Natural killer cell treated with Interleukin-12 subunit alpha and Interleukin-12 subunit beta and Interleukin-15 and Interleukin-18, amount 100 ng/mL, for 72 hours (primary cell): Measurements from ENCODE around the gene KRT78. TPM values are rescaled to one million over a fixed set of nuclear protein-coding genes. Genes with fewer than 3 reads are reported as not detected.

Source experiments
- ATAC-seq, 2 donors: fragments of 150-1000 bp; cut with Tn5 transposase in 1 of 2; sonication (Bioruptor Pico), chemical (Tn5 transposase) in 1 of 2; 2 replicates each; pipeline ENCODE4 v1.10.0; 2021
- DNase-seq: peaks from one replicate; pipeline ENCODE4 v3.0.0; 2022; ENCODE audit warnings: low spot score
- H3K27ac Mint-ChIP-seq, 2 donors: 1 replicate in 1 of 2; 2 replicates in 1 of 2; pipeline ENCODE4 v1.8.0; 2022; ENCODE audit warnings: mixed read lengths in 2 of 2, mild to moderate bottlenecking in 1 of 2, moderate library complexity in 1 of 2
- H3K27me3 Mint-ChIP-seq, 2 donors: 1 replicate in 1 of 2; 2 replicates in 1 of 2; pipeline ENCODE4 v1.8.0; 2022; ENCODE audit warnings: mixed read lengths in 2 of 2
- H3K36me3 Mint-ChIP-seq: one replicate; pipeline ENCODE4 v1.8.0; 2022; ENCODE audit warnings: mixed read lengths
- H3K4me1 Mint-ChIP-seq, 2 donors: 1 replicate in 1 of 2; 2 replicates in 1 of 2; pipeline ENCODE4 v1.8.0; 2022; ENCODE audit warnings: low read depth in 2 of 2, mixed read lengths in 2 of 2, mild to moderate bottlenecking in 1 of 2
- H3K4me3 Mint-ChIP-seq: one replicate; pipeline ENCODE4 v1.8.0; 2022; ENCODE audit warnings: mixed read lengths
- H3K9me3 Mint-ChIP-seq: 2 replicates; pipeline ENCODE4 v1.8.0; 2022; ENCODE audit warnings: mixed read lengths
- total RNA-seq, 2 donors: library from RNA; stranded (reverse); gene quantifications; one replicate each; pipeline ENCODE4 v1.2.3, GENCODE V29; 2022

The KRT78 gene
- total RNA-seq, 2 donors from 2014 or later: not detected

- H3K4me1 Mint-ChIP-seq: peaks cover 0 to 23% of the 10 kb centered on the region in 2 donors
- ATAC-seq (no peak), DNase-seq (no peak)
- H3K27me3 Mint-ChIP-seq: peaks cover 34 to 36% of the 10 kb centered on the region in 2 donors
- H3K36me3 Mint-ChIP-seq: no peaks in the 10 kb centered on the region
- H3K9me3 Mint-ChIP-seq: no peaks in the 10 kb centered on the region
- H3K4me3 Mint-ChIP-seq: no peak overlapping the region
- no peak overlapping the region for H3K27ac Mint-ChIP-seq
Measured at GRCh38 chr12:52792185-52793029, 56.4 kb downstream of the KRT78 start.

GRCh38 chr12:52791271-52792184 is 57.3 kb downstream of the KRT78 start:
- no peak overlapping the region for H3K27ac Mint-ChIP-seq
- H3K4me3 Mint-ChIP-seq: no peak overlapping the region
- H3K9me3 Mint-ChIP-seq: no peaks in the 10 kb centered on the region
- ATAC-seq (no peak), DNase-seq (no peak)
- H3K36me3 Mint-ChIP-seq: no peaks in the 10 kb centered on the region
- H3K27me3 Mint-ChIP-seq: peaks cover 34 to 36% of the 10 kb centered on the region in 2 donors
- peaks cover 0 to 23% of the 10 kb centered on the region in 2 donors for H3K4me1 Mint-ChIP-seq

GRCh38 chr12:52790427-52791270 is 58.1 kb downstream of the KRT78 start:
- no peak overlapping the region for H3K27ac Mint-ChIP-seq
- DNase-seq (no peak), ATAC-seq (no peak)
- no peak overlapping the region for H3K4me3 Mint-ChIP-seq
- no peaks in the 10 kb centered on the region for H3K36me3 Mint-ChIP-seq
- H3K9me3 Mint-ChIP-seq: no peaks in the 10 kb centered on the region
- peaks cover 0 to 23% of the 10 kb centered on the region in 2 donors for H3K4me1 Mint-ChIP-seq
- H3K27me3 Mint-ChIP-seq: peaks cover 36 to 37% of the 10 kb centered on the region in 2 donors

- Mint-ChIP-seq H3K27ac (no peak overlapping the region), H3K36me3 (no peaks in the 10 kb centered on the region), H3K9me3 (no peaks in the 10 kb centered on the region), H3K4me1 (peaks cover 0 to 23% of the 10 kb centered on the region in 2 donors), H3K4me3 (no peak overlapping the region), H3K27me3 (peaks cover 42 to 45% of the 10 kb centered on the region in 2 donors)
- DNase-seq (no peak), ATAC-seq (peak in 1 of 2 donors; percentile 35)
Measured at GRCh38 chr12:52789637-52790426, 59.0 kb downstream of the KRT78 start.

- Mint-ChIP-seq H3K27ac (no peak overlapping the region), H3K9me3 (no peaks in the 10 kb centered on the region), H3K27me3 (peaks cover 40 to 51% of the 10 kb centered on the region in 2 donors), H3K36me3 (no peaks in the 10 kb centered on the region), H3K4me1 (peaks cover 0 to 23% of the 10 kb centered on the region in 2 donors), H3K4me3 (no peak overlapping the region)
- ATAC-seq (no peak), DNase-seq (no peak)
Measured at GRCh38 chr12:52788876-52789636, 59.7 kb downstream of the KRT78 start.

GRCh38 chr12:52788192-52788875 is 60.5 kb downstream of the KRT78 start:
- H3K27me3 Mint-ChIP-seq: peaks cover 43 to 58% of the 10 kb centered on the region in 2 donors
- H3K27ac Mint-ChIP-seq: no peak overlapping the region

More at GRCh38 chr12:52788192-52788875, 60.5 kb downstream of the KRT78 start:
- Mint-ChIP-seq H3K4me3 (no peak overlapping the region), H3K4me1 (peaks cover 3 to 23% of the 10 kb centered on the region in 2 donors), H3K36me3 (no peaks in the 10 kb centered on the region), H3K9me3 (no peaks in the 10 kb centered on the region)
- DNase-seq (no peak), ATAC-seq (no peak)

Other genes starting within 250 kb of the KRT78 start
- gene KRT72, start 247.5 kb downstream of the KRT78 start, total RNA-seq: under 1 TPM in 1 of 2 donors, not detected in 1; 0.43 TPM
- under 1 TPM in 1 of 2 donors, not detected in 1; 0.52 TPM for gene KRT73, start 230.4 kb downstream of the KRT78 start, total RNA-seq
- not detected for gene KRT2, start 196.8 kb downstream of the KRT78 start, total RNA-seq
- gene KRT1, start 168.6 kb downstream of the KRT78 start, total RNA-seq: not detected
- not detected for gene KRT77, start 145.5 kb downstream of the KRT78 start, total RNA-seq
- gene KRT76, start 71.6 kb downstream of the KRT78 start, total RNA-seq: not detected
- gene KRT3, start 52.9 kb downstream of the KRT78 start, total RNA-seq: not detected
- gene KRT4, start 34.9 kb downstream of the KRT78 start, total RNA-seq: not detected
- gene KRT79, start 14.7 kb downstream of the KRT78 start, total RNA-seq: not detected
- gene KRT8, start 56.1 kb upstream of the KRT78 start, total RNA-seq: under 1 TPM in 1 of 2 donors, not detected in 1; 0.33 TPM
- under 1 TPM; 0.67 to 0.74 TPM for gene KRT18, start 100.1 kb upstream of the KRT78 start, total RNA-seq
- 100 to 1,000 TPM; 340 to 372 TPM for gene EIF4B, start 157.5 kb upstream of the KRT78 start, total RNA-seq
- 1 to 10 TPM; 2.4 to 2.8 TPM for gene TNS2, start 201.1 kb upstream of the KRT78 start, total RNA-seq
- 10 to 100 TPM; 56.5 to 60.3 TPM for gene SPRYD3, start 230.4 kb upstream of the KRT78 start, total RNA-seq
- gene IGFBP6, start 248.7 kb upstream of the KRT78 start, total RNA-seq: not detected